Measurements from ENCODE around the gene SELENOW. TPM values are rescaled to one million over a fixed set of nuclear protein-coding genes. Genes with fewer than 3 reads are reported as not detected.

SELENOW gene
- total and polyA plus RNA-seq, 2 of the 8 experiments (the other 6 are each of a cell fraction or from before 2014, with no cell fraction given): 371 to 588 TPM

GRCh38 chr19:47797996-47798903 is 19.7 kb downstream of the SELENOW start:
- Histone ChIP-seq H3K4me3 (ENCODE audit: extremely low read depth in 1 of 4, insufficient read depth in 2 of 4, low read depth in 3 of 4, low read length in 4 of 4) (no peak overlapping the region), H4K5ac (ENCODE audit: insufficient read length, low read depth, low read length) (no peak overlapping the region), H3K23me2 (ENCODE audit: low read depth, low read length) (no peaks in the 10 kb centered on the region), H3K4ac (replicated peaks; ENCODE audit: insufficient read length, low read depth, low read length) (no peak overlapping the region), H2AK5ac (ENCODE audit: low read depth, low read length) (no peak overlapping the region), H3K56ac (replicated peaks; ENCODE audit: insufficient read length, low read depth, low read length) (no peak overlapping the region), H3K27ac (ENCODE audit: low read depth, low read length) (no peak overlapping the region), H4K8ac (ENCODE audit: extremely low read depth, insufficient read depth, low read length) (no peak overlapping the region; the same call in 1 of the 2 replicates), H3K14ac (ENCODE audit: insufficient read length) (no peak overlapping the region), H2BK120ac (replicated peaks; ENCODE audit: low read depth, low read length) (no peak overlapping the region), H3K27me3 (replicated peaks in 1 of 4; ENCODE audit: control insufficient read depth in 3 of 4, extremely low read depth in 1 of 4, insufficient read depth in 3 of 4, low read length in 3 of 4) (no peaks in the 10 kb centered on the region), H3K79me2 (ENCODE audit: control insufficient read depth in 1 of 2, insufficient read depth in 2 of 2, low read length in 2 of 2) (no peaks in the 10 kb centered on the region), H3K9me3 (ENCODE audit: insufficient read depth in 2 of 2, low read depth in 1 of 2, low read length in 1 of 2) (no peaks in the 10 kb centered on the region), H4K20me1 (replicated peaks in 1 of 2; ENCODE audit: control insufficient read depth in 1 of 2, insufficient read depth in 2 of 2, low read length in 2 of 2) (no peaks in the 10 kb centered on the region), H3K79me1 (ENCODE audit: low read depth, low read length) (no peaks in the 10 kb centered on the region), H3K4me1 (replicated peaks in 1 of 4; ENCODE audit: control insufficient read depth in 3 of 4, insufficient read depth in 4 of 4, low read length in 3 of 4) (no peaks in the 10 kb centered on the region), H3K23ac (ENCODE audit: insufficient read length) (no peak overlapping the region), H2BK5ac (ENCODE audit: low read depth, low read length) (no peak overlapping the region), H3K9ac (replicated peaks in 1 of 4; ENCODE audit: extremely low read depth in 1 of 4, low read depth in 3 of 4, low read length in 3 of 4) (no peak overlapping the region), H2AFZ (ENCODE audit: low read length) (0 out of 2 replicates have a peak overlapping the region, but pooled peaks have one; percentile 7), H3K36me3 (ENCODE audit: control insufficient read depth in 2 of 4, insufficient read depth in 4 of 4, low read length in 3 of 4) (no peaks in the 10 kb centered on the region), H4K91ac (replicated peaks; ENCODE audit: insufficient read length, low read length) (no peak overlapping the region), H3K4me2 (ENCODE audit: insufficient read depth in 1 of 2, low read depth in 2 of 2, low read length in 2 of 2) (no peak overlapping the region), H2BK20ac (ENCODE audit: low read length) (no peak overlapping the region), H3K18ac (ENCODE audit: extremely low read depth, low read length) (0 out of 2 replicates have a peak overlapping the region, but pooled peaks have one; percentile 10), H2BK12ac (ENCODE audit: low read depth, low read length) (no peak overlapping the region), H2BK15ac (ENCODE audit: low read length) (no peak overlapping the region)
- ChIA-PET CTCF (ENCODE audit: partially characterized antibody) (interaction anchor here (0.8 to 1.5 kb wide), 4 partner anchors 16 to 84 kb away, joined by 3 to 8 read pairs (median 4); no protein-coding TSS in a partner anchor), POLR2A (ENCODE audit: partially characterized antibody) (interaction anchor here (1.1 to 1.6 kb wide), 2 partner anchors 10 to 42 kb away, joined by 4 to 7 read pairs; no protein-coding TSS in a partner anchor)
- FAIRE-seq (no peak), DNase-seq (ENCODE audit: low read depth in 1 of 2, low spot score in 2 of 2) (no peak)
- TF ChIP-seq BACH1 (IDR thresholded peaks at IDR 0.05; ENCODE audit: low read length): no peak
- no peak for TF ChIP-seq JUN (IDR thresholded peaks at IDR 0.05; ENCODE audit: low read depth, low read length)
- no peak for TF ChIP-seq CREB1 (IDR thresholded peaks at IDR 0.05)
- no peak for TF ChIP-seq PHF8 (conservative IDR thresholded peaks at IDR 0.05; ENCODE audit: low read depth, low read length)
- no peak for TF ChIP-seq HDAC6 (IDR thresholded peaks at IDR 0.05; ENCODE audit: low read depth, low read length)
- 84% methylated on average over 14 of the region's 14 CpGs; no CpG with 5 or more reads in 1 of the 2 experiments for WGBS, 2 experiments (ENCODE audit: extremely low coverage in 1 of 2, insufficient coverage in 1 of 2, insufficient read length in 1 of 2, insufficient replicate concordance in 2 of 2, low coverage in 1 of 2, low lambda C conversion rate in 2 of 2, missing lambda C conversion rate in 1 of 2)

All from H1 (cell line).